Natural killer cell (primary cell): Measurements from ENCODE around the gene SNRPB. TPM values are rescaled to one million over a fixed set of nuclear protein-coding genes. Genes with fewer than 3 reads are reported as not detected.

Experiments used
- ATAC-seq, 3 donors: fragments of 150-1000 bp in 2 of 3; fragments of 200-7000 bp in 1 of 3; cut with Tn5 transposase; 1 replicate in 1 of 3; 2 replicates in 2 of 3; pipeline ENCODE4 v1.10.0; 2021; ENCODE audit warnings: mild to moderate bottlenecking in 2 of 3, moderate library complexity in 2 of 3
- DNase-seq, 2 donors: peaks; one replicate each; pipeline versions ENCODE4 v3.0.0 to v3.0.0-alpha.2; 2013 to 2021; ENCODE audit warnings: mixed read lengths in 1 of 2
- H3K27ac ChIP-seq: one replicate; pipeline ENCODE4 v1.5.1; 2013; ENCODE audit warnings: mild to moderate bottlenecking, low read length
- H3K27me3 ChIP-seq: one replicate; pipeline ENCODE4 v1.6.1; 2013; ENCODE audit warnings: low read length; ENCODE audit not compliant: control insufficient read depth, insufficient read depth
- H3K36me3 ChIP-seq: one replicate; pipeline ENCODE4 v1.6.1; 2013; ENCODE audit warnings: low read length; ENCODE audit not compliant: control insufficient read depth, insufficient read depth
- H3K4me1 ChIP-seq: one replicate; pipeline ENCODE4 v1.6.1; 2013; ENCODE audit warnings: low read length; ENCODE audit not compliant: control insufficient read depth, insufficient read depth
- H3K4me3 ChIP-seq: one replicate; pipeline ENCODE4 v1.5.1; 2013; ENCODE audit warnings: low read length
- H3K9me3 ChIP-seq: one replicate; pipeline ENCODE4 v1.6.1; 2013; ENCODE audit warnings: low read length; ENCODE audit not compliant: control insufficient read depth, insufficient read depth
- H3K27ac Mint-ChIP-seq, 2 donors: one replicate each; pipeline ENCODE4 v1.8.0; 2022; ENCODE audit warnings: mild to moderate bottlenecking in 2 of 2, mixed read lengths in 2 of 2, moderate library complexity in 1 of 2
- H3K27me3 Mint-ChIP-seq, 2 donors: one replicate each; pipeline ENCODE4 v1.8.0; 2022; ENCODE audit warnings: low read depth in 2 of 2, mixed read lengths in 2 of 2
- H3K36me3 Mint-ChIP-seq: one replicate; pipeline ENCODE4 v1.8.0; 2022; ENCODE audit warnings: mixed read lengths
- H3K4me1 Mint-ChIP-seq, 2 donors: one replicate each; pipeline ENCODE4 v1.8.0; 2022; ENCODE audit warnings: mixed read lengths in 2 of 2
- H3K4me3 Mint-ChIP-seq: one replicate; pipeline ENCODE4 v1.8.0; 2022; ENCODE audit warnings: mild to moderate bottlenecking, moderate library complexity, mixed read lengths
- H3K9me3 Mint-ChIP-seq, 2 donors: one replicate each; pipeline ENCODE4 v1.8.0; 2022; ENCODE audit warnings: mixed read lengths in 2 of 2
- CTCF ChIP-seq: fragments of 200-600 bp; IDR thresholded peaks from one replicate; pipeline ENCODE4 v1.8.0; 2022; ENCODE audit warnings: antibody characterized with exemption
- WGBS: methylation state at CpG from one replicate; pipeline ENCODE4 v1.1.7; 2013; ENCODE audit warnings: missing lambda C conversion rate; ENCODE audit not compliant: insufficient coverage; 5-methylcytosine and 5-hydroxymethylcytosine counted together
- intact Hi-C: fragments of 100-400 bp; cut with micrococcal nuclease; formaldehyde crosslinking; loops from one replicate; pipeline ENCODE4 v1.14.2; 2022
- total RNA-seq, 4 donors: library from RNA; stranded (reverse); fragments of 120-200 nt in 1 of 4; gene quantifications; one replicate each; pipeline versions ENCODE4 v1.2.3 to v1.2.4, GENCODE V29; 2013 to 2022

Gene SNRPB
- total RNA-seq, 3 donors from 2014 or later (not counting 1 experiment from before 2014, with no cell fraction given), result 160 to 174 (median 162) TPM

GRCh38 chr20:2418388-2418787, 52.2 kb downstream of the SNRPB start:
- ATAC-seq, result no peak
- Histone ChIP-seq H3K36me3 (no peaks in the 10 kb centered on the region), H3K4me1 (no peaks in the 10 kb centered on the region), H3K9me3 (no peaks in the 10 kb centered on the region), H3K4me3 (no peak overlapping the region), H3K27me3 (peaks cover 3% of the 10 kb centered on the region), H3K27ac (no peak overlapping the region)
- intact Hi-C loops, result no loop called here
- no peaks in the 10 kb centered on the region for H3K4me1 Mint-ChIP-seq
- TF ChIP-seq CTCF, result no peak
- no peak overlapping the region for H3K4me3 Mint-ChIP-seq
- H3K9me3 Mint-ChIP-seq, result no peaks in the 10 kb centered on the region
- no peaks in the 10 kb centered on the region for H3K36me3 Mint-ChIP-seq
- DNase-seq, result no peak
- H3K27me3 Mint-ChIP-seq, result peaks cover 21 to 42% of the 10 kb centered on the region in 2 donors
- WGBS, result 51% methylated on average over 2 of the region's 2 CpGs
- H3K27ac Mint-ChIP-seq, result no peak overlapping the region

- H3K27me3 ChIP-seq, result peaks cover 3% of the 10 kb centered on the region
- ATAC-seq, result no peak
- Mint-ChIP-seq H3K9me3 (no peaks in the 10 kb centered on the region), H3K4me1 (no peaks in the 10 kb centered on the region), H3K4me3 (no peak overlapping the region), H3K27ac (no peak overlapping the region), H3K36me3 (no peaks in the 10 kb centered on the region), H3K27me3 (peaks cover 25 to 42% of the 10 kb centered on the region in 2 donors)
- H3K9me3 ChIP-seq, result no peaks in the 10 kb centered on the region
- H3K4me1 ChIP-seq, result no peaks in the 10 kb centered on the region
- no peak for TF ChIP-seq CTCF
- DNase-seq, result no peak
- intact Hi-C loops, result no loop called here
- H3K36me3 ChIP-seq, result no peaks in the 10 kb centered on the region
- 91% methylated on average over 14 of the region's 14 CpGs for WGBS
- no peak overlapping the region for H3K4me3 ChIP-seq
- no peak overlapping the region for H3K27ac ChIP-seq
Measured at GRCh38 chr20:2417213-2417541, 53.4 kb downstream of the SNRPB start.

- TF ChIP-seq CTCF, result no peak
- Histone ChIP-seq H3K9me3 (no peaks in the 10 kb centered on the region), H3K4me1 (no peaks in the 10 kb centered on the region), H3K27ac (no peak overlapping the region), H3K36me3 (no peaks in the 10 kb centered on the region), H3K27me3 (peaks cover 5% of the 10 kb centered on the region), H3K4me3 (no peak overlapping the region)
- H3K4me3 Mint-ChIP-seq, result no peak overlapping the region
- no peaks in the 10 kb centered on the region for H3K36me3 Mint-ChIP-seq
- 87% methylated on average over 5 of the region's 6 CpGs for WGBS
- no peak for DNase-seq
- no peak for ATAC-seq
- intact Hi-C loops, result no loop called here
- H3K27ac Mint-ChIP-seq, result no peak overlapping the region
- H3K9me3 Mint-ChIP-seq, result no peaks in the 10 kb centered on the region
- H3K27me3 Mint-ChIP-seq, result peaks cover 25 to 41% of the 10 kb centered on the region in 2 donors
- no peaks in the 10 kb centered on the region for H3K4me1 Mint-ChIP-seq
Measured at GRCh38 chr20:2416541-2417212, 53.9 kb downstream of the SNRPB start.

Other genes with a start within 250 kb of the SNRPB start
- not detected for gene TGM3, start 174.8 kb downstream of the SNRPB start, total RNA-seq
- not detected for gene TGM6, start 89.9 kb downstream of the SNRPB start, total RNA-seq
- 10 to 100 TPM in 1 of 3 donors, 1 to 10 TPM in 2; 8.1 to 12.3 (median 8.6) TPM for gene ZNF343, start 38.1 kb upstream of the SNRPB start, total RNA-seq
- 1 to 10 TPM in 1 of 3 donors, under 1 TPM in 1, not detected in 1; 0.94 to 1.3 TPM for gene TMC2, start 65.8 kb upstream of the SNRPB start, total RNA-seq
- gene NOP56, start 181.8 kb upstream of the SNRPB start, total RNA-seq, result 100 to 1,000 TPM; 169 to 216 (median 214) TPM
- gene IDH3B, start 193.4 kb upstream of the SNRPB start, total RNA-seq, result 100 to 1,000 TPM; 149 to 161 (median 153) TPM
- 10 to 100 TPM; 17.1 to 21.7 (median 20.4) TPM for gene EBF4, start 222.0 kb upstream of the SNRPB start, total RNA-seq